H9 (cell line): ENCODE measurements around the gene SCAF1. TPM values are rescaled to one million over a fixed set of nuclear protein-coding genes. Genes with fewer than 3 reads are reported as not detected.

Source experiments
- DNase-seq: peaks from one replicate; pipeline ENCODE4 v3.0.0-alpha.2; 2017
- H2AFZ ChIP-seq: one replicate; pipeline ENCODE4 v1.6.1; 2013; ENCODE audit warnings: mild to moderate bottlenecking, low read length, control low read depth, moderate library complexity
- H2AK5ac ChIP-seq: 2 replicates; pipeline ENCODE4 v1.6.1; 2013; ENCODE audit warnings: low read length, control low read depth, mixed read lengths; ENCODE audit not compliant: insufficient read length
- H2BK120ac ChIP-seq: one replicate; pipeline ENCODE4 v1.6.1; 2013; ENCODE audit warnings: low read depth, mild to moderate bottlenecking, low read length, control low read depth, inconsistent platforms; ENCODE audit not compliant: poor library complexity, severe bottlenecking
- H2BK12ac ChIP-seq: 2 replicates; pipeline ENCODE4 v1.6.1; 2013; ENCODE audit warnings: low read length, control low read depth, mixed read lengths, low read depth; ENCODE audit not compliant: insufficient read length
- H2BK15ac ChIP-seq: 2 replicates; pipeline ENCODE4 v1.6.1; 2013; ENCODE audit warnings: low read depth, low read length, control low read depth
- H2BK20ac ChIP-seq: one replicate; pipeline ENCODE4 v1.6.1; 2013; ENCODE audit warnings: low read depth, mild to moderate bottlenecking, low read length, control low read depth, inconsistent platforms; ENCODE audit not compliant: poor library complexity, severe bottlenecking
- H2BK5ac ChIP-seq: 2 replicates; pipeline ENCODE4 v1.6.1; 2013; ENCODE audit warnings: low read length, control low read depth, mixed read lengths; ENCODE audit not compliant: insufficient read length
- H3K14ac ChIP-seq: 2 replicates; pipeline ENCODE4 v1.6.1; 2013; ENCODE audit warnings: low read length, control low read depth; ENCODE audit not compliant: insufficient read depth
- H3K18ac ChIP-seq: 2 replicates; pipeline ENCODE4 v1.6.1; 2013; ENCODE audit warnings: low read depth, mild to moderate bottlenecking, mixed read lengths, low read length, control low read depth; ENCODE audit not compliant: insufficient read length
- H3K23ac ChIP-seq: 2 replicates; pipeline ENCODE4 v1.6.1; 2013; ENCODE audit warnings: low read length, control low read depth, mixed read lengths, low read depth; ENCODE audit not compliant: insufficient read length
- H3K23me2 ChIP-seq: 2 replicates; pipeline ENCODE4 v1.6.1; 2013; ENCODE audit warnings: low read depth, mild to moderate bottlenecking, mixed read lengths, low read length, control low read depth; ENCODE audit not compliant: insufficient read length, poor library complexity, severe bottlenecking
- H3K27ac ChIP-seq: 2 replicates; pipeline ENCODE4 v1.5.1; 2013; ENCODE audit warnings: low read length, control low read depth, mixed read lengths, low read depth; ENCODE audit not compliant: insufficient read length
- H3K27me3 ChIP-seq: 2 replicates; pipeline ENCODE4 v1.6.1; 2013; ENCODE audit warnings: low read length, control low read depth, inconsistent platforms; ENCODE audit not compliant: insufficient read depth
- H3K4ac ChIP-seq: 2 replicates; pipeline ENCODE4 v1.6.1; 2013; ENCODE audit warnings: low read depth, mild to moderate bottlenecking, control low read depth, inconsistent platforms, low read length, moderate library complexity
- H3K4me1 ChIP-seq: 2 replicates; pipeline ENCODE4 v1.6.1; 2013; ENCODE audit warnings: low read length, control low read depth, inconsistent platforms; ENCODE audit not compliant: insufficient read depth
- H3K4me2 ChIP-seq: 2 replicates; pipeline ENCODE4 v1.6.1; 2013; ENCODE audit warnings: low read length, control low read depth, mixed read lengths; ENCODE audit not compliant: insufficient read length, insufficient read depth
- H3K56ac ChIP-seq: 2 replicates; pipeline ENCODE4 v1.6.1; 2013; ENCODE audit warnings: low read depth, mild to moderate bottlenecking, mixed read lengths, low read length, control low read depth; ENCODE audit not compliant: insufficient read length
- H3K79me1 ChIP-seq: 2 replicates; pipeline ENCODE4 v1.6.1; 2013; ENCODE audit warnings: low read depth, mild to moderate bottlenecking, moderate library complexity, low read length, control low read depth, inconsistent platforms; ENCODE audit not compliant: insufficient read depth, poor library complexity, severe bottlenecking
- H3K79me2 ChIP-seq: 2 replicates; pipeline ENCODE4 v1.6.1; 2013; ENCODE audit warnings: low read length, control low read depth, inconsistent platforms; ENCODE audit not compliant: insufficient read depth
- H3K9ac ChIP-seq: 2 replicates; pipeline ENCODE4 v1.6.1; 2013; ENCODE audit warnings: low read length, control low read depth, mixed read lengths; ENCODE audit not compliant: insufficient read length; ENCODE audit errors: extremely low read depth
- H3K9me3 ChIP-seq: one replicate; pipeline ENCODE4 v1.6.1; 2013; ENCODE audit warnings: low read depth, low read length, inconsistent platforms; ENCODE audit not compliant: control insufficient read depth
- H3T11ph ChIP-seq: one replicate; pipeline ENCODE4 v1.6.1; 2013; ENCODE audit warnings: mild to moderate bottlenecking, low read length, control low read depth, inconsistent platforms
- H4K20me1 ChIP-seq: one replicate; pipeline ENCODE4 v1.6.1; 2013; ENCODE audit not compliant: control insufficient read depth, insufficient read length, insufficient read depth
- H4K5ac ChIP-seq: 2 replicates; pipeline ENCODE4 v1.6.1; 2013; ENCODE audit warnings: low read depth, mild to moderate bottlenecking, mixed read lengths, low read length, control low read depth; ENCODE audit not compliant: insufficient read length
- H4K8ac ChIP-seq: replicated peaks from 2 replicates; pipeline ENCODE4 v1.6.1; 2013; ENCODE audit warnings: low read length, control low read depth, mixed read lengths, low read depth; ENCODE audit not compliant: insufficient read length
- H4K91ac ChIP-seq: 2 replicates; pipeline ENCODE4 v1.6.1; 2013; ENCODE audit warnings: low read depth, mild to moderate bottlenecking, moderate library complexity, mixed read lengths, low read length, control low read depth; ENCODE audit not compliant: insufficient read length
- H3K27ac Mint-ChIP-seq, 3 experiments: 2 replicates in 2 of 3; 3 replicates in 1 of 3; pipeline ENCODE4 v1.8.0; 2020 to 2021; ENCODE audit warnings: mixed read lengths in 3 of 3, mild to moderate bottlenecking in 1 of 3, moderate library complexity in 1 of 3
- H3K27me3 Mint-ChIP-seq: 2 replicates; pipeline ENCODE4 v1.8.0; 2021; ENCODE audit warnings: low read depth, mild to moderate bottlenecking, moderate library complexity, mixed read lengths
- H3K36me3 Mint-ChIP-seq, 3 experiments: 2 replicates in 2 of 3; 3 replicates in 1 of 3; pipeline ENCODE4 v1.8.0; 2020 to 2021; ENCODE audit warnings: low read depth in 3 of 3, mixed read lengths in 3 of 3; ENCODE audit not compliant: insufficient read depth in 1 of 3
- H3K4me1 Mint-ChIP-seq, 2 experiments: 2 replicates each; pipeline ENCODE4 v1.8.0; 2020; ENCODE audit warnings: mixed read lengths in 2 of 2
- H3K4me3 Mint-ChIP-seq, 2 experiments: 2 replicates in 1 of 2; 3 replicates in 1 of 2; pipeline ENCODE4 v1.8.0; 2020 to 2021; ENCODE audit warnings: mild to moderate bottlenecking in 2 of 2, mixed read lengths in 2 of 2, moderate library complexity in 1 of 2
- H3K9me3 Mint-ChIP-seq, 2 experiments: 2 replicates in 1 of 2; 3 replicates in 1 of 2; pipeline ENCODE4 v1.8.0; 2020; ENCODE audit warnings: mild to moderate bottlenecking in 2 of 2, mixed read lengths in 2 of 2, moderate library complexity in 1 of 2
- WGBS: extraction: QIAGEN DNeasy Blood & Tissue Kit; methylation state at CpG from one replicate; pipeline ENCODE4 v1.1.7; 2013; ENCODE audit warnings: missing lambda C conversion rate, low lambda C conversion rate, mixed read lengths; ENCODE audit not compliant: insufficient read length; ENCODE audit errors: extremely low coverage; 5-methylcytosine and 5-hydroxymethylcytosine counted together
- total RNA-seq: library from RNA; stranded (reverse); gene quantifications from 2 replicates; pipeline ENCODE4 v1.2.1, GENCODE V29; 2021
- TF ChIP-seq, protein P1 (sequence below): fragments of 200-600 bp; sonication (generic); conservative IDR thresholded peaks from 3 replicates; pipeline ENCODE4 v1.8.0; 2021; ENCODE audit warnings: antibody characterized with exemption, mild to moderate bottlenecking

SCAF1 gene
- total RNA-seq, 1 experiment from 2014 or later = 85.3 TPM

DNA sequence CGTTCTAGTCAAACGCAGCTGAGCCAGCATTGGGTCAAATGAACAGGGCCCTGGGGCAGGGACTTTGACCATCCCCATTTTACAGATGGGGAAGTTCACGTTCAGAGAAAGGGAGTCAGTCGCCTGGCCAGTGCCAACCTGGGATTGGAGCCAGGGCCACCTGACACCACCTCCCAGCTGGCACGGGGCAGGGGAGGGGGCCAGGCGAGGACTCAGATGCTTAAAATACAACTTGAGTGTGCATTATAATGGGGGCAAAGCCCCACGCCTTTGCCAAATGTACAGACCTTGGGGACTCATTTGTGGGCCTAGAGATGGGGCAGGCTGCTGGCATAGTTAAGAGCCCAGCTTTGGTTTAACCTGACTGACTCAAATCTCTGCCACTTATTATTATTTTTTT, 36.4 kb upstream of the SCAF1 start:
- no peak overlapping the region for H3T11ph ChIP-seq
- TF ChIP-seq, protein P1, sequence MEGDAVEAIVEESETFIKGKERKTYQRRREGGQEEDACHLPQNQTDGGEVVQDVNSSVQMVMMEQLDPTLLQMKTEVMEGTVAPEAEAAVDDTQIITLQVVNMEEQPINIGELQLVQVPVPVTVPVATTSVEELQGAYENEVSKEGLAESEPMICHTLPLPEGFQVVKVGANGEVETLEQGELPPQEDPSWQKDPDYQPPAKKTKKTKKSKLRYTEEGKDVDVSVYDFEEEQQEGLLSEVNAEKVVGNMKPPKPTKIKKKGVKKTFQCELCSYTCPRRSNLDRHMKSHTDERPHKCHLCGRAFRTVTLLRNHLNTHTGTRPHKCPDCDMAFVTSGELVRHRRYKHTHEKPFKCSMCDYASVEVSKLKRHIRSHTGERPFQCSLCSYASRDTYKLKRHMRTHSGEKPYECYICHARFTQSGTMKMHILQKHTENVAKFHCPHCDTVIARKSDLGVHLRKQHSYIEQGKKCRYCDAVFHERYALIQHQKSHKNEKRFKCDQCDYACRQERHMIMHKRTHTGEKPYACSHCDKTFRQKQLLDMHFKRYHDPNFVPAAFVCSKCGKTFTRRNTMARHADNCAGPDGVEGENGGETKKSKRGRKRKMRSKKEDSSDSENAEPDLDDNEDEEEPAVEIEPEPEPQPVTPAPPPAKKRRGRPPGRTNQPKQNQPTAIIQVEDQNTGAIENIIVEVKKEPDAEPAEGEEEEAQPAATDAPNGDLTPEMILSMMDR = no peak
- H3K4me1 Mint-ChIP-seq = no peaks in the 10 kb centered on the region
- no peak overlapping the region for H3K23ac ChIP-seq
- no peak overlapping the region for H4K91ac ChIP-seq
- H3K4ac ChIP-seq = no peak overlapping the region
- no peak overlapping the region for H3K27ac Mint-ChIP-seq
- H2AFZ ChIP-seq = no peak overlapping the region
- H3K27ac ChIP-seq = no peak overlapping the region
- no peak overlapping the region for H2BK120ac ChIP-seq
- no peak overlapping the region for H2BK20ac ChIP-seq
- H3K36me3 Mint-ChIP-seq = peaks cover 32 to 87% (median 77%) of the 10 kb centered on the region in 3 experiments; a peak in 6 of 7 replicates
- H3K79me1 ChIP-seq = no peaks in the 10 kb centered on the region
- no peaks in the 10 kb centered on the region for H3K23me2 ChIP-seq
- no peak overlapping the region for H4K5ac ChIP-seq
- no peak overlapping the region for H3K4me2 ChIP-seq
- no peak overlapping the region for H2BK12ac ChIP-seq
- no peaks in the 10 kb centered on the region for H3K4me1 ChIP-seq
- no peak for DNase-seq
- H2BK5ac ChIP-seq = no peak overlapping the region
- no peak overlapping the region for H4K8ac ChIP-seq
- H3K27me3 Mint-ChIP-seq = no peaks in the 10 kb centered on the region
- H3K27me3 ChIP-seq = no peaks in the 10 kb centered on the region
- H3K9ac ChIP-seq = no peak overlapping the region
- no peak overlapping the region for H3K18ac ChIP-seq
- no peaks in the 10 kb centered on the region for H3K9me3 ChIP-seq
- no peak overlapping the region for H3K4me3 Mint-ChIP-seq
- H3K14ac ChIP-seq = no peak overlapping the region
- H2AK5ac ChIP-seq = no peak overlapping the region
- no CpG with 5 or more reads among the region's 7 CpGs for WGBS
- H3K56ac ChIP-seq = no peak overlapping the region
- H3K9me3 Mint-ChIP-seq = no peaks in the 10 kb centered on the region
- H3K79me2 ChIP-seq = peaks cover 18% of the 10 kb centered on the region; the same call in 1 of the 2 replicates
- H2BK15ac ChIP-seq = no peak overlapping the region
- H4K20me1 ChIP-seq = no peaks in the 10 kb centered on the region
